SKM-1 (cell line): Measurements from ENCODE around the gene ACE2.

Experiments
- DNase-seq: peaks from one replicate; lab custom pipeline; 2025; ENCODE audit not compliant: unreplicated experiment; lab: John Stamatoyannopoulos, UW

Gene ACE2

GRCh38 chrX:15515931-15516330 lies 84.8 kb downstream of the ACE2 start:
- DNase-seq: no peak

GRCh38 chrX:15514279-15514678 lies 86.5 kb downstream of the ACE2 start:
- no peak for DNase-seq

GRCh38 chrX:15512401-15512965 lies 88.3 kb downstream of the ACE2 start:
- no peak for DNase-seq

GRCh38 chrX:15511563-15511962 lies 89.2 kb downstream of the ACE2 start:
- DNase-seq: no peak
